GM21360 (cell line): ENCODE data around the gene HECTD2.
"Not testable (repeated sequence)": the region's sequence is repeated elsewhere in the genome, so short reads cannot be mapped to it uniquely, and the experiment has no call there.

Experiments
- ATAC-seq: cut with Tn5 transposase; IDR thresholded peaks from one replicate; pipeline ENCODE4 v1.9.1; 2021; ENCODE audit warnings: mild to moderate bottlenecking, moderate library complexity; ENCODE audit not compliant: unreplicated experiment

HECTD2 gene

DNA sequence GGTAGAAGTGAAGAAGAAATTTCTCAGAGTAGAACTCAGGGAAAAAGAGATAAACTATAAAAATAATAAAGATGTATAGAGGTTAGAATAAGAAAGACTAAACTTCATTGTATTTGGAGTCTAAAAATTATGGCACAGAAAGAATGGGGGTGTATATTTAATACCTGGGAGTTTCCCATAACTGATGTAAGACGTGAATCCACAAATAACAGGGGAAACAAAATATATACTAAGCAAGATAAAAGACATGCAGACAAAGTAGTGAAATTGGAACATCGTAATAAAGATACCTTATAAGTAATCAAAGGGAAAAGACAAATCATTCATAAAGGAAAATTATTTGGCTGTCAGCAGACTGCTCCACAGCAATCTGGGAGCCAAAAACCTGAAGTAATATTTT lies 62.8 kb downstream of the HECTD2 start:
- ATAC-seq, result no peak

DNA sequence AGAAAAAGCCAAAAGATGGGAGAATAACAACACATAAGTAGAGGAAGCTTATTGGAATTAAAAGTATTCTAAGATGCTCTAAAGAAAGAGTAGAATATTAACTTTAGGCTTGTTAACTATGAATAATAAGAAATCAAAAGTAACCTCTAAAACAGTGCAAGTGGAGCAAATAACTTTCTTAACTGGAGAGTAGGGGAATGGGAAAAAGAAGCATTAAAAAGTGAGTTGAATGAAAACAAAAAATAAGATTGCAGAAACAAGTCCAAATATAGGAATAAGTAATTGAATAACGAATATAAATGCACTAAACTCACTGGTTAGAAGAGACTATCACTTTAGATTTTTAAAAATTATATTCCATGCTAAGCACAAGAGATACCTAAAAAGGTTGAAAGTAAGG lies 63.9 kb downstream of the HECTD2 start:
- ATAC-seq, result no peak

DNA sequence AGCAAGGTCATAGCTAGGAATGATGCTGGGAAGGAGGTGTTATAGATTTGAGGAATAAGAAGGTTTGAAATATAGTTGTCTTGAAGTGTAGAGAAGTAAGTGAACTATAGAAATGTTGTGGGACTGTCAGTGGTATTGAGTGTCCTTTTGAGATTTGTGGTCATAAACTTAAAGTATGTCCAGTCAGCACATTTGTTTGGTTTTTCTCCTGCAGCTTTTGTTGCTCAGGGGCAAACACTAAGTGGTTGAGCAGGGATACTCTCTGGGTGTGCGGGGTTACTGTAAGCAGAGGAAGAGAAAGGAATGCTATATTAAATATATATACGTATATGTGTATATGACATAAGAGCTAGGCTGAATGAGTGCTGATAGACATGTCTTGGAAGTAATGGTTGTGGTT lies 67.1 kb downstream of the HECTD2 start:
- ATAC-seq, result no peak

DNA sequence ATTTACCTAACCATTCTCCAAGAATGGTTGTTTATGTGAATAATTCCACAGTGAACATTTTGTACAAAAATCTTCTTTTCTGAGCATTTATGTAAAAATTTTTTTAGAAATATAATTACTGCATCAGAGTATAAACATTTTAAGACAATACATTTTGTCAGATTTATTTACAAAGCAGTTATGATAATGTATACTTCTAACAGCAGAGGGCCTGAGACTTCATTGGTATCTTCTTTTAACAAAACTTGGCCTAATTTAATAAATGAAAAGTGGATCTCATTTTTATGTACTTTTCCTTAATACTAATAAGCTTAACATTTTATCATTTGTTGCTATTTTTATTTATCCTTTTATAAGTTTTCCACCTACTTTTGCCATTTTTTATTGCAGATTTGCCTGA lies 69.4 kb downstream of the HECTD2 start:
- no peak for ATAC-seq

GRCh38 chr10:91487911-91488582 lies 77.9 kb downstream of the HECTD2 start:
- ATAC-seq, result no peak

DNA sequence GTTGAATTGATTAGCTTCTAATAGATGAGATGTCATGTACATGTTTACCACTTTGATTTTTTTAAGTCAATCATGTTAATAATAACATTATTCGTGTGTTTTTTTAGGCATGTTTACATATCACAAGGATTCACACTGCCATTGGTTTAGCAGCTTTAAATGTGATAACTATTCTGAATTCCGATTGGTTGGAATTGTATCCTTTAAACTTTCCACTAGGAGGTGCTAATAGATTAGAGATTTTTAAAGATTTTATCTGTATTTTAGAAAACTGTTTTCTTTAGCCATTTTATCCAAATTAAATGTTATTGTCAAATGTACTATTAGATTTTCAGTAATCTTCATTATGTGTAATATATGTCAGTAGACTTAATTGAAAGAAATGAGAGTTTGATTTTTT lies 83.2 kb downstream of the HECTD2 start:
- no peak for ATAC-seq

GRCh38 chr10:91495402-91495801 lies 85.3 kb downstream of the HECTD2 start:
- no peak for ATAC-seq

DNA sequence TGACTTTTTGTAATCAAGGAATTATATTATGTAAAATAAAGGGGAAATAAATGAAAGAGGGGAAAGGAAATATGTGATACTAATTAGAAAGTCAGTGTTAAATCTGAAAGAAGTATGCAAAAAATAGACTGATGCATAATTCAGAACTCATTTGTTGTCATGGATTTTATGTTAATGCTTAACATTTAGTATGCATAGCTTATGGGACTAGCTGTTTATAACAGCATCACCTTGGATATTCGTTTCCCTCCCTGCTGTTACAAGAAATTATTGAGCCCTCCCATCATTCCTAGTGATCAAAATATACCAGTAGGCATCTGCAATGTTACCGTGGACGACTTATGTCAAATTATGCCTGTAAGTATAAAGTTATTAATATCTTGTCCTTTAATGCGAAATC lies 85.9 kb downstream of the HECTD2 start:
- ATAC-seq, result no peak

DNA sequence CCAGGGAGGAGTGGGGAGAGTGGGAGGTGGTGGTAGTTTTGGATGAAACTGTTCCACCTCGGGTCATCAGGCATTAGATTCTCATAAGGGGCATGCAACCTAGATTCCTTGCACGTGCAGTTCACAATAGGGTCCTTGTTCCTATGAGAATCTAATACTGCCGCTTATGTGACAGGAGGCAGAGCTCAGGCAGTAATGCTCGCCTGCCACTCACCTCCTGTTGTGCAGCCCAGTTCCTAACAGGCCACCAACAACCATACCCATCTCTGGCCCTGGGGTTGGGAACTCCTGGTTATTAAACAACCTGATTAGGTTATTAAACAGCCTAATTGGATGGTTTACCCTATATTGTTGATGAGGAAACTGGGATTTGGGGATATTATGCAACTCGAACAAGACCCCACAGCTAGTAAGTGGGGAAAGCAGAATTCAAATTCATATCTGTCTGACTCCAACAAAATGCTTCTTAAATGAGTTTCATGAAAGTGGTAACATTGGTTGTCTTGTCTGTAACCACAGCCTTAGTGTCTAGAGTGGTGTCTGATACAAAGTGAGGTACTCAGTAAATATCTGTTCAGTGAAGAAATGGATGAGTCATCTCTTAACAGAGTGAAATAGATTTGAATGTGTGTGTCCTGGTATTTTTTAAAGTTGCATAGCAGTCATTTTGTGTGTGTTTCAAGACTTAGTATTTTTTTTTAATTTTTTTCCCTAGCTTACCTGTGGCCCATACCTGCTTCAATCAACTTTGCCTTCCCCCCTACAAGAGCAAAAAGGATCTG lies 101.6 kb downstream of the HECTD2 start:
- no peak for ATAC-seq

DNA sequence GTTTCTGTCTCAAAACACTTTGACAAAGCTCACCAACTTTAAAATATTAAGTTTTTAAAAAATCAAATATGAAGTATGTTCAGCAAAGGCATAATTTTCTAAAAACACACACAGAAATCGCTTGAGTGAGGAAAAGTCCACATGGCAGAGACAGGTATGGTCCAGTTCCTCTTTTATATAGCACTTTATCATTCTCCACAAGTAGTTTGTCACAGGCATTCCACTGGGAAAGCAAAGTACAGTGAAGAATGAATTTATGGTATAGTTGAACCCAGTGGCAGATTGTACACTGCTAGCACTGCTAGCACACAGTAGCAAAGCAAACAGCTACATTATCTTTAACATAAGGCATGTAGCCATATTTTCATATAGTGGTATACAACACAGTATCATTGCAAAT lies 102.3 kb downstream of the HECTD2 start:
- ATAC-seq, result no peak

- no peak for ATAC-seq
These were observed 103.7 kb downstream of the HECTD2 start for GRCh38 chr10:91513598-91514424.

DNA sequence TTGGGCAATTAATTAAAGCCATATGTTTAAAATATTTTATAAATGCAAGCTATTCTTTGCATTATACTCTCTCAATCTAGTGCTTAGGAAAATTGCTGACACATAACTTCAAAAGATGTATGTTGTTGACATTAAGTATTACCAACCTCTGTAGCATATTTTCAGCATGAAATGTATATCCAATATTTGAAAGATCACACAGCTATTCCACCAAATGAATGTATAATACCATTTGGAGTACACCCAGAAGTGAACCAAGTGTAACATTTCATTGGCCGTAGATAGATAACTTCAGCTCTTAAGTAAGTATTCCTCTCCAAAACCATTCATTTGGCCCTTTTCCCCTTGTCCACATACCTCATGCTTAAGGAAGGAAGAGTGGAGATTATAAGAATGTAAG lies 104.6 kb downstream of the HECTD2 start:
- no peak for ATAC-seq

DNA sequence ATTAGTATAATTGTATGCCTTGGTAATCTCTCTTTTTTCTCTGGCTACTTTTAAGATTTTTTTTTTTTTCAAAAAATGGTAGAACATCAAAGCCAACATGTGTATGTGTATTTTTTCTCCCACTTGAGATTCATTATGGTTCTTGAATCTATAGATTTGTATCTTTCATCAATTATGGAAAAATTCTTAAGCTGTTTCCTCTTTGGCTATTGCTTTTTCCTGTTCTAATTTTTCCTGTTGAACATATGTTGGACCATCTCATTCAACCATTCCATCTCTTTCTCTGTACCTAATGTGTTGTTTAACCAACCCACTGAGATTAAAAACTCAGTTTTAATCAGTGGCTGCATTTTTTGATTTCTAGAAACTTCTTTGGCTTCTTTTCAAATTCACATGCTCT lies 107.2 kb downstream of the HECTD2 start:
- no peak for ATAC-seq

DNA sequence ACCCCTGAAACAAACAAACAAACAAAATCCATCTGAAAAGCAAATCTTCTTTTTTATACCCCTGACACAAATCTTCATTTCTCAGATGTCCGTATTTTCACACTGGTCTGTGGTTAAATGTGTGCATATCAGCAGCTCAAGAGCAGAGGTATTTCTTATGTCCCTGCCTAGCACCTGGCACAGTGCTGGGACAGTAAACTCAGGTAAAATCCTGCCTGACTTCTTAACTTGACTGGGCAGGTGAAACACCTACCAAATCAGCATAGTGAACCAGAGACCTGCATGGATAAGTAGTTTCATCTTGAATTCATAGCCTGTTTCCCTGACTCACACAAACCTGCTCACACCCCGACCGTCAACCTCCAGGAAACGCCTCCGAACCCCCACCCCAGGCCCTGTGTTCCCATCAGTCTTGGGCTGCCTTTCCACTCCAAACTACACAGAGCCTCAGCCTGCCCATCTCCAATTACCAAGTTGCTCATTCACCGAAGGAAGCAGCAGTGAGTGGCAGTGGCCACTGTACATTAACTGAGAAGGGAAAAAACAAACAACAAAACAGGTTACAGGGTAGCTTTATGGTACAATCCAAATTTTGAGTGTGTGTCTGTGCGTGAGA lies 109.9 kb downstream of the HECTD2 start:
- no peak for ATAC-seq

GRCh38 chr10:91520661-91521060 lies 110.5 kb downstream of the HECTD2 start:
- ATAC-seq, result no peak

GRCh38 chr10:91521439-91521838 lies 111.3 kb downstream of the HECTD2 start:
- ATAC-seq, result no peak

DNA sequence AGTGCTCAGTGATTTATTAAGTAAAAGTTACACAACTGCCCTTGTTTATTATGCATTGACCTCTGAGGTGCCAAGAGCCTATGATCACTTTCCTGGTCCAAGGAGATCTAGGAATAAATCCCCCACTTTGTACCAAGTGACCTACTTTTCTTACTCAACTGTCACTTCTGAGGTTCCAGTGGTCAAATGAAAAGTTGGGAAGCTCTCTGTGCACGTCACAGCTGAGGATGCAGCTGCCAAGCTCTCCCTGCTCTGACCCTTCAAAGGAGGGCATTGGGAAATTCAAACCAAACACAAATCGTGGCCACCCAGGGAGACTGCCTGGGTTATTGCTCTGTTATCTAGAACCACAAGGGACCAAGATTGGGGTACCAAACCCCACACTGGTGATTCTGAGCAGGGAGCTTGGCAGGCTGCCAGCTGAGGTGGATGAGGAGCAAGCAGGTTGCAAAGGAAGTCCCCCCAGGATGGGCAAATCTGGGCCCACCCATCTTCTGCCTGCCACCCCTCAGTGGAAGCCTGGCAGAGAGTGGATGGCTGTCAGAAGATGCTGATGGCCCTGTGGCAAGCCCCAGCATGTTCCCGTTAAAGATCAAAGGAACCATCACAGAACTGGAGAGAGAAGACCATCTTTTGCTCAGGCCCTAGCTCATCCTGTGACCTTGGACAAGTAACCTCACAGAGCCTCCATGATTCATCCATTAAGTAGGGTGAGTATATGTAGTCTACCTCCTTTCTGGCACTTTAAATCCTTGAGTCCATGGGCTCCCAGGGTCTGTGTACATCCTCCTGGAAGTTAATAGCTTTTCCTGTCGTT lies 116.0 kb downstream of the HECTD2 start:
- no peak for ATAC-seq

DNA sequence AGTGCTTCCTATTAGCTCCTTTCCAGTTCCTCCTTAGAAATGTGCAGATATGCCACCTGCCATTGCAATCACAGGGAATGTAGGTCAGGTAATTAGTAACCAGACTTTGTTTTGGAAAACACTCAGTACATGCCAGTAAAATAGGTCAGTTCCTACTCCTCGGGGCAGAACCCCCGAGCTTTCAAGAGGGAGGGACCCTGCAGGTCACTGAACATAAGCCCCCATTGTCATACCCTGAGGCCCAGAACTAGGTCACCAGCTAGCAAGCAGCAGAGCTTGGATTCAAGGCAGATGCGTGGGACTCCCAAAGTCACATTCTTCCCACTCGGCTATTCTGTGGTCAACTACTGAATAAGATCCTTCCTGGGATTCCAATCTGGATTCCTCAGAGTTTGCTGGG lies 117.9 kb downstream of the HECTD2 start:
- ATAC-seq, result no peak

- no peak for ATAC-seq
These were observed 118.6 kb downstream of the HECTD2 start for GRCh38 chr10:91528768-91529167.

DNA sequence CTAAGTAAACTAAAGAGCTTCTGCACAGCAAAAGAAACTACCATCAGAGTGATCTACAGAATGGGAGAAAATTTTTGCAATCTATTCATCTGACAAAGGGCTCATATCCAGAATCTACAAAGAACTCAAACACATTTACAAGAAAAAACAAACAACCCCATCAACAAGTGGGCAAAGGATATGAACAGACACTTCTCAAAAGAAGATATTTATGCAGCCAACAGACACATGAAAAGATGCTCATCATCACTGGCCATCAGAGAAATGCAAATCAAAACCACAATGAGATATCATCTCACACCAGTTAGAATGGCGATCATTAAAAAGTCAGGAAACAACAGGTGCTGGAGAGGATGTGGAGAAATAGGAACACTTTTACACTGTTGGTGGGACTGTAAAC lies 124.6 kb downstream of the HECTD2 start:
- not testable (repeated sequence) for ATAC-seq
